Measurements from ENCODE around the gene FFAR2. TPM values are rescaled to one million over a fixed set of nuclear protein-coding genes. Genes with fewer than 3 reads are reported as not detected.
"Not testable (repeated sequence)": the region's sequence is repeated elsewhere in the genome, so short reads cannot be mapped to it uniquely, and the experiment has no call there.

The FFAR2 gene
- total RNA-seq, 1 experiment from 2014 or later = 0.13 TPM

GRCh38 chr19:35419046-35419445, 29.0 kb upstream of the FFAR2 start:
- DNase-seq (ENCODE audit: low read depth, low spot score) = no peak
- in situ Hi-C loops (cut with HindIII; ENCODE audit: low pct_unique_long_range_greater_than_20kb, low sequenced_read_pairs) = no loop called here

DNA sequence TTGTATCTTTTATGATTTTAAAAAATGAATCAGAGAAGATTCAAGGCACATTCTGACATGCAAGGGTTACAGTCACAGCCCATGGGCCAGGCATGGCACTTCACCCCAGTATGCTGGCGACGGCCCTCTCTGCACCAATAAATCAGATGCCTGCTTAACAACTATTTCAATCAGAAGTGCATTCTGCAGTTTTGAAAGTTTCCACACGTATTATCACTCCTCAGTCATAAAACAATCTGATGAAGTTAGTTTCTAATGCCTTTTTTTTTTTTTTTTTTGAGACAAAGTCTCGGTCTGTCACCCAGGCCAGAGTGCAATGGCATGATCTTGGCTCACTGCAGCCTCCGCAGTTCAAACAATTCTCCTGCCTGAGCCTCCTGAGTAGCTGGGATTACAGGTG, 28.3 kb upstream of the FFAR2 start:
- DNase-seq (ENCODE audit: low read depth, low spot score) = no peak
- in situ Hi-C loops (cut with HindIII; ENCODE audit: low pct_unique_long_range_greater_than_20kb, low sequenced_read_pairs) = no loop called here

- in situ Hi-C loops (cut with HindIII; ENCODE audit: low pct_unique_long_range_greater_than_20kb, low sequenced_read_pairs) = no loop called here
- DNase-seq (ENCODE audit: low read depth, low spot score) = no peak
These were observed 26.7 kb upstream of the FFAR2 start for GRCh38 chr19:35421362-35421761.

DNA sequence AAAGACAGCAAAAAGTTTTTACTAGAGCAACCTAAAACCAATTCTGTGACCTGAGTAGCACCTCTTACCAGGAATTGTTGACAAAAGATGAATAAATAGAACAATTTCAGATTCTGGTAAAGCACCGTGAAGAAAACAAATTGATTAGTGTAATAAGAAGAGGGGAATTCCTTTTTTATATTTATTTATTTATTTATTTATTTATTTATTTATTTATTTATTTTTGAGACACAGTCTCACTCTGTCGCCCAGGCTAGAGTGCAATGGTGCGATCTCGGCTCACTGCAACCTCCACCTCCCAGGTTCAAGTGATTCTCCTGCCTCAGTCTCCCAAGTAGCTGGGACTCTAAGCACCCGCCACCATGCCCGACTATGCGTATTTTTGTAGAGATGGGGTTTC, 24.7 kb upstream of the FFAR2 start:
- DNase-seq (ENCODE audit: low read depth, low spot score); in situ Hi-C loops (cut with HindIII; ENCODE audit: low pct_unique_long_range_greater_than_20kb, low sequenced_read_pairs): not testable (repeated sequence)

- no peak for DNase-seq (ENCODE audit: low read depth, low spot score)
- in situ Hi-C loops (cut with HindIII; ENCODE audit: low pct_unique_long_range_greater_than_20kb, low sequenced_read_pairs) = no loop called here
These were observed 22.4 kb upstream of the FFAR2 start for GRCh38 chr19:35425682-35426081.

- no peak for DNase-seq (ENCODE audit: low read depth, low spot score)
- in situ Hi-C loops (cut with HindIII; ENCODE audit: low pct_unique_long_range_greater_than_20kb, low sequenced_read_pairs) = no loop called here
These were observed 20.9 kb upstream of the FFAR2 start for GRCh38 chr19:35427187-35427586.

GRCh38 chr19:35429698-35430408, 18.2 kb upstream of the FFAR2 start:
- in situ Hi-C loops (cut with HindIII; ENCODE audit: low pct_unique_long_range_greater_than_20kb, low sequenced_read_pairs) = no loop called here
- DNase-seq (ENCODE audit: low read depth, low spot score) = no peak

DNA sequence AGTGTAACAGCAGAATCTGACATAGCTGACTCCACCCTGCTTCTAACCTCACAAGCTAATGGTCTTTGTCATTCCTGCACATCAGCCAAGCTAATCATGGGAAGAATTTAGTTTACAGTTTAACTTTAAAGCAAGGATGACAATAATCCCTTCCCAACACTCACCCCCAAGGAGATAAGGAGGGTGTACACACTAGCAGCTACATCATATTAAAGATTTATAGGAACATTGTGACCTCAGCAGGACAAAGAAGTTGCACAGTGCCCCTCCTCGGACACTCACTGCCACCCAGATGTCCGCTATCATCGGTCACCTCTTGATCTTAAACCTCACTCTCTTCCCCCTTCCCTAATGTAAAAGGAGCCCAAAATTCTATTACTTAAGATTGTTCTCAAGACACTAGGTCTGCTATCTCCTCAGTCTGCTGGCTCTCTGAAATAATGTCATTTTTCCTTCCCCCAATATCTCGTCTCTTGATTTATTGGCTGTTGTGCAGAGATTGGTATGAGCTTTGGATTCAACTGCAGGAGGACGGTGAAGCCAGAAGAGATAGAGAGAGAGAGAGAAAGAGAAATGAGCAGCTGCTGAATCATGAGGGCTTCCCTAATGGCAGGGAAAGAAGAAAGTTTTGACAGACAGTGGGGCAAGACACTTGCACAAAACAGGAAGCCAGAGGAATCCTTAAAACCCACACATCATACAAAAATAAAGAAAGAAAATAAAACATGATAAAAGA, 17.5 kb upstream of the FFAR2 start:
- in situ Hi-C loops (cut with HindIII; ENCODE audit: low pct_unique_long_range_greater_than_20kb, low sequenced_read_pairs) = no loop called here
- DNase-seq (ENCODE audit: low read depth, low spot score) = no peak

DNA sequence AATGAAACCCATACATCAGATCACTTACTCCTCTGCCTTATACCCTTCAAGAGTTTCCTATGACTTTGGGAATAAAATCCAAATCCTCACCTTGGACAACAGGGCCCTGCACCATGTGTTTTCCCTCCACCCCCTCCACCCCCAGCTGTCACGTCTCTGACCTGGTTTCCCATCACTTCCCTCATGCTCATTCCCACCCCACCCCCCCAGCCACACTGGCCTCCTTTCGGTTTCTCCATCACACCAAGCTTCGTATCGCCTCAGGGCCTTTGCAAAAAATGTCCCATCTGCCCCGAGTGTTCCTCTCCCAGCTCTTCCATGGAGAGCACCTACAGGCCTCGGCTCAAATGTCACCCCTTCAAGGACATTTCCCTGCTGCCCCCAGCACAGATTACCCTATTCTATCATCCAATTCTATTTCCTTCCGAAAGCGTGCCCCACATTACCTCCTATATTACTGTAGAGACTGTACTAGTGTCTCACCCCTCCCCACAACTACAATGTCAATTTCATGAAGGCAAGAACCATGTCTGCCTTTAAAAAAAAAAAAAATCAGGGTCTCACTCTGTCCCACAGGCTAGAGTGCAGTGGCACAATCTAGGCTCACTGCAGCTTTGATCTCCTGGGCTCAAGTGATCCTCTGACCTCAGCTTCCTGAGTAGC, 16.8 kb upstream of the FFAR2 start:
- DNase-seq (ENCODE audit: low read depth, low spot score) = no peak
- in situ Hi-C loops (cut with HindIII; ENCODE audit: low pct_unique_long_range_greater_than_20kb, low sequenced_read_pairs) = no loop called here

DNA sequence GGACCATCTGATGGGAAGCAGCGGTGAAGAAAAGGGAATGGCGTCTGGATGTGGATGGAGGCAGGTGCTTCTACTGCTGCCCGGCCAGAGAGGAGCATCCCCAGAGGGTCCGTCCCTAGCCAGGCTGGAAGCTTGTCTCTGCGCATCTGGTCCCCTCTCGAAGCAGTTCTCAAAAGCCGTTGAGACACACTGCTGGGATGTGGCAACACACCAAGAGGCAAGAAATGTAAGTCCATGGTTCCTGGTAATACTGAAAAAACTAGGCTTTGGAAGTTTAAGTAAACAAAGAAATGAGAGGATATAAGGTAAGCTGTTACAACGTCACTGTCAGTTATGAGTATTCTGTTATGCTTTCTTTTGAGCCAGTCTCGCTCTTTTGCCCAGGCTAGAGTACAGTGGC, 15.1 kb upstream of the FFAR2 start:
- DNase-seq (ENCODE audit: low read depth, low spot score) = no peak
- in situ Hi-C loops (cut with HindIII; ENCODE audit: low pct_unique_long_range_greater_than_20kb, low sequenced_read_pairs) = no loop called here

DNA sequence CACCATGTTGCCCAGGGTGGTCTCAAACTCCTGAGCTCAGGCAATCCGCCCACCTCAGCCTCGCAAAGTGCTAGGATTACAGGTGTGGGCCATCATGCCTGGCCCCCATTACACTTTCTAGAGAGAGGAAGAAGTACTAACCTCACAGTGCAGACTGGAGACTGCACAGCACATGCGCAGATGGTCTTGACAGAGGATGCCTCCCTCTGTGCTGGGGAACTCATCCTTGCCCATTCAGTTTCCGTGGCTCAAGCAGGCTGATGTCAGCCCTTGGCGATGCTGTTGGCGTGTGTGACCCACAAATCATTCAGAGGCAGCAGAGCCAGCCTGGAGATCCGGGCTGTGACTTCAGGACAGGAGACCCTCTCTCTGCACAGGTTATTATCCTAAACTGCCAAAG, 14.6 kb upstream of the FFAR2 start:
- no peak for DNase-seq (ENCODE audit: low read depth, low spot score)
- in situ Hi-C loops (cut with HindIII; ENCODE audit: low pct_unique_long_range_greater_than_20kb, low sequenced_read_pairs) = no loop called here

GRCh38 chr19:35435896-35436295, 12.2 kb upstream of the FFAR2 start:
- in situ Hi-C loops (cut with HindIII; ENCODE audit: low pct_unique_long_range_greater_than_20kb, low sequenced_read_pairs) = no loop called here
- no peak for DNase-seq (ENCODE audit: low read depth, low spot score)

DNA sequence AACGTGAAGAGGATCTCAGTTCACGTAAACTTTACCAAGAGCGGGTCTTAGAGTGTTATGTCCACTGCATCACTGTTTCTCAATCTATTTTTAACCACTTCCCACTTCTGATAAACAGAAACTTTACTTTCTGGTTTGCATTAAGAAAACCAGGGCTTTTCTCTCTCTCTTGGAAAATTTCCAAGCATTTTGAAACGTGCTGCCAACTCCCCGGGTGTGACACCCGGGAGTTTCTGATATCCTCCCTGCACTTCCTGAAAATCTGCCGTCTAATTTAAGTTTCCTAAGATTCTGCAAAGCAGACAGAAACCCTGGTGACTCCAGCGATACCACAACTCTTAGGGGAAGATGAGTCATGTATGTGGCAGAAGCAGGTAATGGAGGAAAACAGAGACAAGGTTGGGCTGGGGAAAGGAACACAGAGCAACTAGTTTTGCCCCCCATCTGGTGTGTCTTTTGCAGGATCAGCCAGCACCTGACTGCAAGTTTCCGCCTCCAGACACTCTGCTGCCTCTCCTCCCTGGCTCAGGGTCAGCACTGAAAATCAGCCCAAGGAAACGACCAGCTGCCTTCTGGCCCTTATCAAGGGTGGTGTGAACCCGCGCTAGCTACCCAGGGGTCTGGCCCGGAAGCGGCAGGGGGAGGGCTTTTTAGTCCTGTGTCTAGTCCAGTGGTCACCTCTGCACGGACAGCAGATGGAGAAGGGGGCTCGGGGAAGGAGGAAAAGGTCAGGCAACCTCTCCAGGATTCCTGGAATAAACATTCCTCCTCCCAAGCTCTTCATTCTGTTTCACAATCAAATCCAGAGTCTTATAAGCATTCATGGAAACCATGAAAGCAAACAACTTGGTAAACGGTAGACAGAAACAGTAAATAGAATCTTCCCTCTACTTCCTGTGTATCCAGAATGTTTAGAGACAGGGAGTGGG, 11.3 kb upstream of the FFAR2 start:
- in situ Hi-C loops (cut with HindIII; ENCODE audit: low pct_unique_long_range_greater_than_20kb, low sequenced_read_pairs) = no loop called here
- DNase-seq (ENCODE audit: low read depth, low spot score) = no peak

GRCh38 chr19:35437406-35437951, 10.6 kb upstream of the FFAR2 start:
- no peak for DNase-seq (ENCODE audit: low read depth, low spot score)
- in situ Hi-C loops (cut with HindIII; ENCODE audit: low pct_unique_long_range_greater_than_20kb, low sequenced_read_pairs) = no loop called here

GRCh38 chr19:35438096-35438495, 10.0 kb upstream of the FFAR2 start:
- in situ Hi-C loops (cut with HindIII; ENCODE audit: low pct_unique_long_range_greater_than_20kb, low sequenced_read_pairs) = no loop called here
- DNase-seq (ENCODE audit: low read depth, low spot score) = no peak

DNA sequence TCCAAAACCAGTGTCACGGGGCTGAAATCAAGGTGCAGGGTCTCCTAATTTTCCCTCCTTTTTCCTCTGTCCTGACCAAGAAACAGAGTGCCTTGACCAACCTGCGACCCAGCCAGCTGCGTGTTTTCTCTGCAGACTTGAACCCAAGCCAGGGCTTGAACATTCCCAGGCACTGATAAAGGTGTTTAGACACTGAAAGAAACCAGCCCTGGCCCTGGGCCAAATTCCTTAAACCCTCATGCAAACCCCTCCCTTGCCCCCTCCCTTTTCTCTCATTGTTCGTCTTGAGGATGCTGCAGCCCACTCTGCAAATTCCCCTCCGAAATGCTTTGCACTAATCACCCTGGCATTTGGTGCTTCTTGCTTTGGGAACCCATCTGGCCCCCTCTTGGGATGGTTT, 9.5 kb upstream of the FFAR2 start:
- no peak for DNase-seq (ENCODE audit: low read depth, low spot score)
- in situ Hi-C loops (cut with HindIII; ENCODE audit: low pct_unique_long_range_greater_than_20kb, low sequenced_read_pairs) = no loop called here

DNA sequence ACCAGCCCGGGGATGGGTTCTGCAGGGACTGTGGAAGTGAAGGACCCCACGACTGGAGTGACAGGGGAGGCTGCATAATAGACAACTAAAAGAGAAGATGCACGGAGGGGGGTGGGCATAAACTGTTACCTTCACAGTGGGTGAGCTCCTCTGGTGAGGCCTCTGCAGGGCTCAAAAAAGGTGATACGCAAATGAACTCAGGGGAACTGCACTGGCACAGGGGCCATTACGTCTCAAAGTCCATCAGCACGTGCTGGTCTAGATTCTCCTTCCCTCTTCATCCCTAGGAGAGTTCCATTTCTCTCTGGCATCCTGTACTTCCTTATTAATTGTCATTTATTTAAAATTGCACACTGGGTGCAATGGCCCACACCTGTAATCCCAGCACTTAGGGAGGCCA, 8.1 kb upstream of the FFAR2 start:
- DNase-seq (ENCODE audit: low read depth, low spot score) = no peak
- in situ Hi-C loops (cut with HindIII; ENCODE audit: low pct_unique_long_range_greater_than_20kb, low sequenced_read_pairs) = no loop called here

DNA sequence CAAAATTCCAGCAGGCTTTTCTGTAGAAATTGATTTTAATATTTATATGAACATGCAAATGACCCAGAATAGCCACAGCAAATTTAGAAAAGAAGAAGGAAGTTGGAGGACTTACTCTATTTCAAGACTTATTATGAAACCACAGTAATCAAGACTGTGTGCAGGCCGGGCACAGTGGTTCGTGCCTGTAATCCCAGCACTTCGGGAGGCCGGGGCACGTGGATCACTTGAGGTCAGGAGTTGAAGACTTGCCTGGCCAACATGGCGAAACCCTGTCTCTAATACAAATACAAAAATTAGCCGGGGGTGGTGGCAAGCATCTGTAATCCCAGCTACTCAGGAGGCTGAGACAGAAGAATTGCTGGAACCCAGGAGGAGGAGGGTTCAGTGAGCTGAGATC, 6.0 kb upstream of the FFAR2 start:
- in situ Hi-C loops (cut with HindIII; ENCODE audit: low pct_unique_long_range_greater_than_20kb, low sequenced_read_pairs) = no loop called here
- DNase-seq (ENCODE audit: low read depth, low spot score) = no peak
